Anterior cingulate cortex (tissue), 58 donors: ENCODE data around the gene TRIM25.

Experiments used
- DNase-seq, 58 donors: peaks; one replicate each; lab custom pipeline; 2025; lab: John Stamatoyannopoulos, UW

TRIM25 gene

DNA sequence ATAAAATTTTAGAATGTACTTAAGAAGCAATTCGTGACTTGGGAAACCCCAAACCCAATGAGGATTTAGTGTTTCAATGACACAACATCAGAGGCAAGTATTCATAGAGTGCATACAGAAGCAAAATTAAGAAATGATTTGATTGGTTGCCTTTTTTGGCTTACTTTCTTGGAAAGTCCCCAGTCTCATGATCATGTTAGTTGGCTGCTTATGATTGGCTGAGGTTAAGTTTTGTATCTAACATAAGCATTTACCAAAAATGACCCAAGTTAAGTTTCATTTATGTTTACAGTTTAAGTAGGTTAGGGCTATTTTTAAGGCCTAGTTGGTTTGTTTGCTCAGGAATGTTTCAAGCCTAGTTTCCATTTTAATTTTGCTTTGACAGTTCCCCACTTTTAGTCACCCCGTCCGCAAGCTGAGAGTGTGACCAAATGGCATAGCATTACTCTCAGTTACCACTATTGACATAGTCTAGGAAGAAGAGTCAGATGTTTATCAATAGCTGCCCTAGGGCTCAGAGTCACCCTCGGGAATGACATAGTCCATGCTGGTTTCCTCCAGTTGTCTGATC is 43.7 kb downstream of the TRIM25 start:
- DNase-seq, result no peak

DNA sequence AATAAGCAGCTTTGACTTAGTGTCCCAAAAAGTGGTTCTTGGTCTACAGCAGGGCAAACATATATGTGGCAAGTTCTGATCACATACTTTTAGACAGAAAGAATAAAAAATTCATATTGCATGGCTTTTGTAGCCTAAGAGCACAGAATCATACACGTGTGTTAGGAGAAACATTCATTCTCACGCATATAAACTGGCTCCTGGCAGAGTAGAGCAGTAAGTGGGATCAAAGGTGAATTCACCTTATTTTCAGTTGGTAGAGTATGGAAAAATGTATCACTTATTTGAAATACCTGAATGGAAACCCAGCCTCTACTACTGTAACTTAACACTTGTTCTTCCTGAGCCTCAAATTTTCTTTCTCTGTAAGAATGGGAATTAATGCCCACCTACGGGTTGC is 45.1 kb downstream of the TRIM25 start:
- DNase-seq, result no peak

DNA sequence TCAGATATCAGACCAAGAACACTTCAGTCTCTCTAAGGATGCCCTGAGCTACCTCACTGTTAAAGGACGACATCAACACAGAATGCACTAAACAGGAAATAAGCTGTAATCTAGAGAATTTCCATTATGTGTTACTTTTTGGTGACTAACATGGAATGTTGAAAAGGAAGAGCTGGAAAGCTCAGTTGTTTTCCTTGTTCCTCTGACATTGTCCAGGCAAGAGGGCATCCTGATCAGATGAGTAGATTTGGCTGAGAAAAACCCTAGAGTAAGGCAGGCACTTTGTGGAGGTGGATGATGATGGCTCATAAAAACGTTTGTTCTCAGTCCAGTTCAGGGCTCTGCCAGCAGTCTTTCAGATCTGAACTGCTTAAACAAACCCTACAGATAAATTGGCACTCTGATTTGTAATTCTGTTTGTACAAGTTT is 45.9 kb downstream of the TRIM25 start:
- DNase-seq, result no peak

DNA sequence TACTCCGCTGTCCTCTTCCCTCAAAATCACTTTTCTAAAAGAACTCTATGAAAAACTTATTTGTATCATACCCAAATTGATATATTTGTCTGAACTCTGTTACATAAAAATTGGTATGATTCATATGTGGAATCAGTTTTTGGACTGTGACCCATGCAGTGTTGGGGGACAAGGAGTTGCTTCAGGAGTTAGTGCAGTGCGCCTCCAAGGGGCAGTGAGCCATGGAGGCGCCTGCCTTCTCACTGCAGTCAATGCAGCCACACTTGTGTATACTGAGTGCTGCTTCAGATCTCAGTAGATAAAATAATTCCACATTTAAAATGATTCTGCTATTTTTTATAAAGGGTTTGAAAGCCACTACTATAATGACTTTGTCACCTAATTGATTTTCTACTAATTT is 47.4 kb downstream of the TRIM25 start:
- DNase-seq, result no peak

DNA sequence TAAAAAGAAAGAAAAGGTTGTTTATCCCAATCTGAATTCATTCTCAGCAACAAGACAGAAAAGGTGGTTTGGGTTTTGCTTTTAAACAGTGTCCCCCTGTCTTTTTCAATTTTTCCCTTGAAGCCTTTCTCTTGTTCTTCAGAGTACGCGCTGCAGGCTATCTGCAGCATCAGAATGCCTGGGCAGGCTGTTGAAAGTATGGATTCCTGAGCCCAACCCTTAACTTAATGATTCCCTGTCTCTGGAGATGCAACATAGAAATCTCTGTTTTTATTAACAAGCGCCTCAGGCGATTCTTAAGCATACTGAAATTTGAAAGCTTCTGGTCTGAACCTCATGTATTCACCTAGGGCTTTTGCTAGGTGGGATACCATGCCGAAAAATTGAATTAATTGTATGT is 47.8 kb downstream of the TRIM25 start:
- no peak for DNase-seq

DNA sequence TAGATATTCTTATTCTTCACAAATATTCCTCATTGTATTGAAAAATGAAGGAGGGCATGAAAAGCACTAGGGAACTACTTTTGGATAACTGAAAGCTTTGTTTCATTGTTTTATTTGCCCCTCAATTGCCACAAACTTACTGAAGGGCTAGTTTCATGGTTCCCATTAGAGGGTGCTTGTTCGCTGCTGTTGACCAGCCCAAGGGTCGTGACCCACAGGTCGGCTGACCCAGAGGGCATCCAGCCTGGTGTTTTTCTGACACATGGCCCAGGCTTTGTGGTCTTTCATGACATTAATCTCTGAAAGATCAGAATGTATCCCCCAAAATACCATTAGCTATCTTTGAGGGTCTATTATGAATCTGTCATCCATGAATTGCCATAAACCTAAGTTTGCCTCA is 49.9 kb downstream of the TRIM25 start:
- DNase-seq, result no peak

DNA sequence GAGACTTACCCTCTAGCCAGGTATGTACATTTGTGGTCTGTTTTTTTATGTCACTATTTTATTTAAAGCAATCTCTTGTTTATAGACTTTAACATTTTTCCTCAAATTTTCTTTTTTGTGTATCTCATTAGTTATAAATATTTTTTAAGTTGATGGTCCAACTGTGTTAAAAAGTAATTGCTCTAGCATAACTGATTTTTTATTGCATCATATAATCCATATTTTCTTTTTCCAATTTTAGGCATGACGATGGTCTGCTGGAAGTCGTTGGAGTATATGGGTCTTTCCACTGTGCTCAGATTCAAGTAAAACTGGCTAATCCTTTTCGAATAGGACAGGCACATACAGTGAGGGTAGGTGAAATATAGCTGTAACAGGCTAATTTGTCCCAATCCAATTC is 52.0 kb downstream of the TRIM25 start:
- DNase-seq, result no peak

DNA sequence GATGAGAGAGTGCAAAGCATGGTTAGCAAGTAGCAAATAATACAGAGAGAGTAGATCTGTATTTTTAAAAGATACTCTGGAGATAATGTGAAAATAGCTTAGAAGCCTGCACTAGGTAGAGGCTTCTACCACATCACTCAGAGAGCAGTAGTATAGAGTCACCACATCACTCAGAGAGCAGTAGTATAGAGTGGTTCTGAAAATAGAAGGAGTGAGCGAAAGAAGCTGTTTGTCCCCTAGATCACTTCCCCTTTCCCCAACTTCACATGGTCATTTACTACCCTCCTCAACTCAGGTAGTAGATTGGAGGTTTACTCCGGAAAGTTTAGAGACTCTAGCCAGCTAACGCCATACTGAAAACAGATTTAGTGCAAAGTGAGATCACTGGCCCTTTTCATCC is 62.8 kb downstream of the TRIM25 start:
- DNase-seq, result no peak

DNA sequence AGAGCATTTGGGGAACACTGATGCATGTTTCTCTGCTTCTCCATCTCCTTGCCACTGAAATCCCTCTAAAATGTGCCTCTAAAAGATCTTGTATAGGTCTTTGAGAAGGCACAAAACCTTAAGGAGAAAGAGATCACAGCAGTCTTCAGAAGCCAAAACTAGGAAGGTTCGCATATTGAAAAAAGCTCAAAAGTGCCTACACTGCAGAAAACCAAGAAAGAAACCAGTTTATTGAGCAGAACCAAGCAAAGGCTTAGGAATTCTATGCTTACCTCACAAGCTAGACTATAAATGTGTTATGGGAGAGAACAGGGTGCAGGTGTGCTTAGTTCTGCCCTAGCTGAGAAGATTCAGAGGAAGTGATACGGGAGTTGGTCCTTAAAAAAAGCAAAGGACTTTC is 63.3 kb downstream of the TRIM25 start:
- DNase-seq, result no peak

DNA sequence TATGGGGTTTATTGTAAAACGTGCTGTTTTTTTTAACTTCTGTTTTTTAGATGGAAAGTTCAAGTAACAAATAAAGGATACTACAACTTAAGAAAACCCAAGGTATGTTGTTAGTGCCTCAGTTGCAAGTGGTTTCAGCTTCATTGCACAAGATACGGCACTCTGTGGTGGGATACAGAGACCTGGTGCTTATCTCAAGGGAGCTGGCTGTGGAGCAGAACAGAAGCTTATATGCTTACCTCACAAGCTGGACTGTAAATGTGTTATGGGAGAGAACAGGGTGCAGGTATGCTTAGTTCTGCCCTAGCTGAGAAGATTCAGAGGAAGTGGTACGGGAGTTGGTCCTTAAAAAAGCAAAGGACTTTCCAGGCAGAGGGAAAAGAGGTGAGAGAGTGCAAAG is 64.7 kb downstream of the TRIM25 start:
- DNase-seq, result no peak

DNA sequence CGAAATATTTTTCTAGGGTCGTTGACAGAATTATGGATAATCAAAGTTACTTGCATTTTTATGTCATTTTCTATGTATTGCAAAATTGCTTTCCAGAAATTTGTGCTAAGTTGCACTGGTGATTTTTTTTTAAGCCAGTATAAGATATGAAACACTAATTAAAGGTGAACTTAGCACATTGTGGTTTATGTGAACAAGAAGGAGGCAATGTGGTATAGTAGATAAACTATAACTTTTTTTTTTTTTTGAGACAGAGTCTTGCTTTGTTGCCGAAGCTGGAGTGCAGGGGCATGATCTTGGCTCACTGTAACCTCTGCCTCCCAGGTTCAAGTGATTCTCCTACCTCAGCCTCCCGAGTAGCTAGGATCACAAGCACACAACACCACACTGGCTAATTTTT is 66.7 kb downstream of the TRIM25 start:
- DNase-seq, result no peak

DNA sequence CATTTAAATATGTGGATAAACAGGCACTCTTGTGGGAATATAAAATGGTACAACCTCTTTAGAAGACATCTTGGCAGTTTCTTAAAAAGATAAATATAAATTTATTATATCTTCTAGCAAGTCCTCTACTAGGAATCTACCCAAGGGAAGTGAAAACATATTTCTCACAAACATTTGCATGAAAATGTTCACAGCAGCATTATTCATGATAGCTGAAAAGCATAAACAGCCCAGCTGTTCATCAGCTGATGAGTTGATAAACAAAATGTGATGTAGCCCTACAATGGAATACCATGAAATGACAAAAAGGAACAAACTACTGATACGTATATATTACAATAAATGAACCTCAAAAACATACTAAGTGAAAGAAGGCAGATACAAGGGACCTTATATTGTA is 67.9 kb downstream of the TRIM25 start:
- no peak for DNase-seq

DNA sequence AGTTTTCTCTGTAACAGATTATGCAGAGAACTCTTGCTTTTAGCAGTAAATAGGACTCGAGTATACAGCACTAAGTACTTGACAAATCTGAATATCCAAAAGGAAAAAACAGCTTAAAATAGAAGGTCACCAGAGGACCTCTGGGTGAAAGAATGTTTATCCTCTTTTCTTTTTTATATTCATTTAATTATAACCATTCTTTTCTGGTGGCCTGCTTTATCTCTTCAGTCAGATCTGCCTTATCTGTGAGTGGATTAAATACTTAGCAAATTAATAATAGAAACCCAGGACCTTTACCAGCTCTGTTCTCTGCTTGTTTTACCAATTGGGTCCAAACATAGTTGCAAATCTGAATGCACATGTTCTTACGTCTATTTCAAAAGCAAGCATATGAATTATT is 71.3 kb downstream of the TRIM25 start:
- DNase-seq, result no peak

DNA sequence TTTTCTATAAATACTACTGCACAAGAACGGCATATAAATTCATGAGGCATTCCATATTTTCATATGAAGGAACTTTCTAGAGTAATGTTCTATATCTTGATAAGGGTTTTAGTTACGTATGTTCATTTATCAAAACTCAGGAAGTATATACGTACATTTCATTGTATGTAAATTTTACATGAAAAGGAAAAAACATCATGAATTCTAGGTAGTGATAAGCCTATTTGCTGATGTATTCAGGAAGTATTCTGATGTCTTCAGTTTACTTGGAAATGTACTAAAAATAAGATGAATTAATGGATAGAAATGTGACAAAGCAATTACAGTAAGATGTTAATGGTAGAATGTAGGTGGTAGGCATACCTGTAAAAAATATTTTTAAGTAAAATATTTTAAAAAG is 75.2 kb downstream of the TRIM25 start:
- no peak for DNase-seq
